BE2C (cell line): ENCODE measurements around the gene SPINK14.

Experiments
- DNase-seq: peaks from one replicate; pipeline ENCODE4 v3.0.0-alpha.2; 2020
- H3K27me3 ChIP-seq: fragments of 250-450 bp; sonication (Bioruptor Pico); 2 replicates; pipeline ENCODE4 v1.5.1; 2020; ENCODE audit warnings: mild to moderate bottlenecking
- H3K36me3 ChIP-seq: fragments of 250-450 bp; sonication (Bioruptor Pico); 2 replicates; pipeline ENCODE4 v1.5.1; 2020; ENCODE audit warnings: mild to moderate bottlenecking
- H3K4me1 ChIP-seq: fragments of 250-450 bp; sonication (Bioruptor Pico); 2 replicates; pipeline ENCODE4 v1.5.1; 2020
- H3K4me3 ChIP-seq: 2 replicates; pipeline ENCODE4 v1.5.1; 2011; ENCODE audit warnings: low read depth, low read length
- H3K9me3 ChIP-seq: fragments of 250-450 bp; sonication (Bioruptor Pico); 2 replicates; pipeline ENCODE4 v1.5.1; 2020
- CTCF ChIP-seq: IDR thresholded peaks from 2 replicates; pipeline ENCODE4 v1.5.1; 2012; ENCODE audit warnings: mild to moderate bottlenecking, low read depth, low read length

The SPINK14 gene

GRCh38 chr5:148209151-148209770 is 40.9 kb downstream of the SPINK14 start:
- no peak for DNase-seq
- no peaks in the 10 kb centered on the region for H3K4me1 ChIP-seq
- TF ChIP-seq CTCF: no peak
- H3K27me3 ChIP-seq: no peaks in the 10 kb centered on the region
- no peak overlapping the region for H3K4me3 ChIP-seq
- H3K36me3 ChIP-seq: no peaks in the 10 kb centered on the region
- H3K9me3 ChIP-seq: no peaks in the 10 kb centered on the region

GRCh38 chr5:148214665-148215185 is 46.4 kb downstream of the SPINK14 start:
- Histone ChIP-seq H3K9me3 (no peaks in the 10 kb centered on the region), H3K27me3 (no peaks in the 10 kb centered on the region), H3K4me3 (no peak overlapping the region), H3K4me1 (no peaks in the 10 kb centered on the region), H3K36me3 (no peaks in the 10 kb centered on the region)
- DNase-seq: no peak
- no peak for TF ChIP-seq CTCF

- Histone ChIP-seq H3K36me3 (no peaks in the 10 kb centered on the region), H3K4me3 (no peak overlapping the region), H3K9me3 (no peaks in the 10 kb centered on the region), H3K4me1 (no peaks in the 10 kb centered on the region), H3K27me3 (no peaks in the 10 kb centered on the region)
- no peak for DNase-seq
- no peak for TF ChIP-seq CTCF
These were observed 53.2 kb downstream of the SPINK14 start for GRCh38 chr5:148221508-148221907.

- DNase-seq: no peak
- TF ChIP-seq CTCF: no peak
- H3K36me3 ChIP-seq: no peaks in the 10 kb centered on the region; the same call in 1 of the 2 replicates
These were observed 55.9 kb downstream of the SPINK14 start for GRCh38 chr5:148224117-148224742.

More at GRCh38 chr5:148224117-148224742, 55.9 kb downstream of the SPINK14 start:
- Histone ChIP-seq H3K9me3 (no peaks in the 10 kb centered on the region), H3K4me3 (no peak overlapping the region), H3K27me3 (no peaks in the 10 kb centered on the region), H3K4me1 (no peaks in the 10 kb centered on the region)
